DND-41 (cell line): ENCODE measurements around the gene MELTF.

Experiments
- ATAC-seq: fragments of 200-7000 bp; cut with Tn5 transposase; 3 replicates; pipeline ENCODE4 v1.9.1; 2021; ENCODE audit warnings: low read depth; ENCODE audit not compliant: insufficient read depth
- DNase-seq: peaks from one replicate; pipeline ENCODE4 v3.0.0-alpha.2; 2020
- H2AFZ ChIP-seq: 2 replicates; pipeline ENCODE4 v1.6.0; 2012; ENCODE audit warnings: low read depth, low read length
- H3K27ac ChIP-seq: 2 replicates; pipeline ENCODE4 v1.5.1; 2012; ENCODE audit warnings: low read length, inconsistent platforms
- H3K27me3 ChIP-seq: fragments of 200-600 bp; sonication (generic); 2 replicates; pipeline ENCODE4 v1.6.0; 2012; ENCODE audit warnings: low read length, mild to moderate bottlenecking, inconsistent platforms; ENCODE audit not compliant: insufficient read depth, poor library complexity
- H3K36me3 ChIP-seq: 2 replicates; pipeline ENCODE4 v1.5.1; 2012; ENCODE audit warnings: low read length, inconsistent platforms; ENCODE audit not compliant: insufficient read depth
- H3K4me1 ChIP-seq: 2 replicates; pipeline ENCODE4 v1.5.1; 2012; ENCODE audit warnings: mild to moderate bottlenecking, low read length; ENCODE audit not compliant: insufficient read depth
- H3K4me2 ChIP-seq: 2 replicates; pipeline ENCODE4 v1.6.0; 2012; ENCODE audit warnings: mild to moderate bottlenecking, moderate library complexity, low read length, inconsistent platforms; ENCODE audit not compliant: insufficient read depth
- H3K4me3 ChIP-seq, 2 experiments: fragments of 200-600 bp in 1 of 2; shearing (Covaris generic) in 1 of 2; 2 replicates each; pipeline ENCODE4 v1.5.1; 2012 to 2016; ENCODE audit warnings: inconsistent platforms in 2 of 2, low read length in 2 of 2, mild to moderate bottlenecking in 2 of 2, low read depth in 1 of 2, moderate library complexity in 1 of 2
- H3K79me2 ChIP-seq: 2 replicates; pipeline ENCODE4 v1.6.0; 2012; ENCODE audit warnings: low read length, inconsistent platforms; ENCODE audit not compliant: insufficient read depth
- H3K9ac ChIP-seq: 2 replicates; pipeline ENCODE4 v1.6.0; 2012; ENCODE audit warnings: low read depth, mild to moderate bottlenecking, inconsistent platforms, low read length, moderate library complexity
- H3K9me3 ChIP-seq: 2 replicates; pipeline ENCODE4 v1.5.1; 2012; ENCODE audit warnings: low read length, moderate library complexity, mild to moderate bottlenecking, inconsistent platforms; ENCODE audit not compliant: insufficient read depth, severe bottlenecking
- H4K20me1 ChIP-seq: 2 replicates; pipeline ENCODE4 v1.6.0; 2012; ENCODE audit warnings: low read length; ENCODE audit not compliant: insufficient read depth
- CTCF ChIP-seq: IDR thresholded peaks from 2 replicates; pipeline ENCODE4 v1.5.1; 2012; ENCODE audit warnings: borderline replicate concordance, low read length, moderate library complexity, mild to moderate bottlenecking; ENCODE audit not compliant: poor library complexity, severe bottlenecking; ENCODE audit errors: extremely low read depth
- EZH2 ChIP-seq: IDR thresholded peaks from 3 replicates; pipeline ENCODE4 v1.6.1; 2012; ENCODE audit warnings: borderline replicate concordance, low read depth, mild to moderate bottlenecking, moderate library complexity, low read length, inconsistent platforms; ENCODE audit not compliant: severe bottlenecking

Gene MELTF

GRCh38 chr3:196976941-196977340 is 52.7 kb downstream of the MELTF start:
- no peak overlapping the region for H3K4me3 ChIP-seq
- no peaks in the 10 kb centered on the region for H3K36me3 ChIP-seq
- H3K9me3 ChIP-seq = no peaks in the 10 kb centered on the region
- no peak for TF ChIP-seq CTCF
- no peak for TF ChIP-seq EZH2
- H2AFZ ChIP-seq = no peak overlapping the region
- ATAC-seq (no peak), DNase-seq (no peak)
- H3K79me2 ChIP-seq = no peaks in the 10 kb centered on the region
- no peaks in the 10 kb centered on the region for H4K20me1 ChIP-seq
- H3K27me3 ChIP-seq = no peaks in the 10 kb centered on the region
- H3K27ac ChIP-seq = no peak overlapping the region
- H3K4me1 ChIP-seq = no peaks in the 10 kb centered on the region
- no peak overlapping the region for H3K4me2 ChIP-seq
- H3K9ac ChIP-seq = no peak overlapping the region

GRCh38 chr3:196975349-196975748 is 54.3 kb downstream of the MELTF start:
- Histone ChIP-seq H3K79me2 (no peaks in the 10 kb centered on the region), H4K20me1 (no peaks in the 10 kb centered on the region), H3K9ac (no peak overlapping the region), H3K9me3 (no peaks in the 10 kb centered on the region), H3K4me3 (no peak overlapping the region), H2AFZ (no peak overlapping the region), H3K27ac (no peak overlapping the region), H3K27me3 (no peaks in the 10 kb centered on the region), H3K4me2 (no peak overlapping the region), H3K4me1 (peaks cover 4% of the 10 kb centered on the region; the same call in 1 of the 2 replicates), H3K36me3 (no peaks in the 10 kb centered on the region)
- TF ChIP-seq EZH2 (no peak), CTCF (no peak)
- DNase-seq (no peak), ATAC-seq (no peak)

- Histone ChIP-seq H2AFZ (no peak overlapping the region), H4K20me1 (no peaks in the 10 kb centered on the region), H3K36me3 (no peaks in the 10 kb centered on the region), H3K4me3 (no peak overlapping the region), H3K4me1 (peaks cover 11% of the 10 kb centered on the region), H3K79me2 (no peaks in the 10 kb centered on the region), H3K4me2 (no peak overlapping the region), H3K9me3 (no peaks in the 10 kb centered on the region), H3K9ac (no peak overlapping the region), H3K27ac (no peak overlapping the region), H3K27me3 (no peaks in the 10 kb centered on the region)
- no peak for DNase-seq
- no peak for ATAC-seq
- TF ChIP-seq EZH2 = no peak
- no peak for TF ChIP-seq CTCF
These were observed 55.0 kb downstream of the MELTF start for GRCh38 chr3:196974661-196975060.

GRCh38 chr3:196971094-196971698 is 58.4 kb downstream of the MELTF start:
- Histone ChIP-seq H4K20me1 (peaks cover 5% of the 10 kb centered on the region; the same call in 1 of the 2 replicates), H3K4me3 (no peak overlapping the region), H3K4me1 (peaks cover 27% of the 10 kb centered on the region), H3K9me3 (no peaks in the 10 kb centered on the region), H2AFZ (no peak overlapping the region), H3K79me2 (no peaks in the 10 kb centered on the region; the same call in 1 of the 2 replicates), H3K4me2 (no peak overlapping the region), H3K36me3 (peaks cover 12% of the 10 kb centered on the region; the same call in 1 of the 2 replicates), H3K9ac (no peak overlapping the region), H3K27ac (no peak overlapping the region), H3K27me3 (no peaks in the 10 kb centered on the region)
- no peak for TF ChIP-seq EZH2
- TF ChIP-seq CTCF = no peak
- DNase-seq = no peak
- ATAC-seq = no peak
